K562 (cell line): Measurements from ENCODE around the gene BID. TPM values are rescaled to one million over a fixed set of nuclear protein-coding genes. Genes with fewer than 3 reads are reported as not detected.

Experiments used
- ATAC-seq: fragments of 200-7000 bp; cut with Tn5 transposase; 3 replicates; pipeline ENCODE4 v1.9.1; 2020; ENCODE audit warnings: moderate library complexity
- BruUV-seq: library from RNA; stranded (reverse); fragments of 400-500 nt; replicated peaks from 2 replicates; lab custom pipeline; 2021; lab: Mats Ljungman, UMichigan
- CTCF ChIA-PET: fragments of 300-600 bp; formaldehyde crosslinking; extraction: SDS; loops from one replicate; lab custom pipeline; 2021; ENCODE audit warnings: low intra/inter-chr PET ratio; lab: Yijun Ruan, JAX
- POLR2A ChIA-PET: fragments of 300-600, 350-650 bp; sonication (Branson Sonifier 250); formaldehyde crosslinking; extraction: SDS; loops from one replicate; lab custom pipeline; 2021; ENCODE audit warnings: antibody characterized with exemption, inconsistent platforms; lab: Yijun Ruan, JAX
- DNase-seq, 4 experiments: peaks; one replicate each; pipeline versions ENCODE4 v3.0.0 to v3.0.0-alpha.2; 2011 to 2018; ENCODE audit warnings: low spot score in 3 of 4, mixed read lengths in 3 of 4; ENCODE audit errors: extremely low read depth in 1 of 4
- FAIRE-seq: peaks from 2 replicates; lab custom pipeline; 2011; peaks lifted over from hg19 to GRCh38; lab: Jason Lieb, UNC
- H2AFZ ChIP-seq: 2 replicates; pipeline ENCODE4 v1.6.0; 2011; ENCODE audit warnings: low read depth, low read length, control low read depth, inconsistent platforms
- H3K27ac ChIP-seq: fragments of 200-600 bp; 3 replicates; pipeline ENCODE4 v1.8.0; 2011; ENCODE audit warnings: low read depth, mild to moderate bottlenecking, control low read depth, inconsistent platforms, low read length, moderate library complexity, mixed read lengths; ENCODE audit errors: extremely low read depth
- H3K27me3 ChIP-seq, 2 experiments: fragments of 300-600 bp in 1 of 2; 2 replicates in 1 of 2; 3 replicates in 1 of 2; pipeline versions ENCODE4 v1.6.0 to v1.8.0; 2011; ENCODE audit warnings: inconsistent platforms in 2 of 2, low read length in 2 of 2, mild to moderate bottlenecking in 1 of 2, mixed read lengths in 1 of 2, moderate library complexity in 1 of 2; ENCODE audit not compliant: control insufficient read depth in 2 of 2, insufficient read depth in 2 of 2
- H3K36me3 ChIP-seq: fragments of 300-600 bp; 3 replicates; pipeline ENCODE4 v1.8.0; 2011; ENCODE audit warnings: mild to moderate bottlenecking, low read length, inconsistent platforms; ENCODE audit not compliant: control insufficient read depth, insufficient read depth
- H3K4me1 ChIP-seq, 2 experiments: fragments of 200-600 bp in 1 of 2; replicated peaks in 1 of 2; 2 replicates in 1 of 2; 3 replicates in 1 of 2; pipeline versions ENCODE4 v1.5.1 to v1.8.0; 2011; ENCODE audit warnings: inconsistent platforms in 2 of 2, low read length in 2 of 2, mild to moderate bottlenecking in 1 of 2, mixed read lengths in 1 of 2, moderate library complexity in 1 of 2; ENCODE audit not compliant: control insufficient read depth in 2 of 2, insufficient read depth in 2 of 2
- H3K4me2 ChIP-seq: 2 replicates; pipeline ENCODE4 v1.6.1; 2011; ENCODE audit warnings: low read length, control low read depth, inconsistent platforms, mixed read lengths; ENCODE audit not compliant: insufficient read depth
- H3K4me3 ChIP-seq: fragments of 200-600 bp; sonication (generic), shearing (Covaris generic); 2 replicates; pipeline ENCODE4 v1.5.1; 2016; ENCODE audit warnings: control low read depth, inconsistent platforms
- H3K79me2 ChIP-seq: fragments of 200-600 bp; 3 replicates; pipeline ENCODE4 v1.8.0; 2011; ENCODE audit warnings: low read length, inconsistent platforms; ENCODE audit not compliant: control insufficient read depth, insufficient read depth
- H3K9ac ChIP-seq, 2 experiments: 2 replicates each; pipeline versions ENCODE4 v1.6.0 to v1.6.1; 2011; ENCODE audit warnings: low read depth in 2 of 2, low read length in 2 of 2, control low read depth in 1 of 2, inconsistent platforms in 1 of 2, mild to moderate bottlenecking in 1 of 2, mixed read lengths in 1 of 2; ENCODE audit not compliant: insufficient read depth in 1 of 2
- H3K9me1 ChIP-seq: one replicate; pipeline ENCODE4 v1.6.0; 2011; ENCODE audit warnings: inconsistent platforms, mild to moderate bottlenecking, low read length, moderate library complexity; ENCODE audit not compliant: control insufficient read depth, insufficient read depth
- H3K9me3 ChIP-seq: replicated peaks from 2 replicates; pipeline ENCODE4 v1.5.1; 2011; ENCODE audit warnings: low read depth, low read length, inconsistent platforms; ENCODE audit not compliant: control insufficient read depth, insufficient read depth
- H4K20me1 ChIP-seq: replicated peaks from 2 replicates; pipeline ENCODE4 v1.6.1; 2011; ENCODE audit warnings: low read length, inconsistent platforms, mixed read lengths; ENCODE audit not compliant: control insufficient read depth, insufficient read depth
- WGBS: fragments of 100-300 bp; shearing (Covaris generic); methylation state at CpG from one replicate; pipeline ENCODE4 v1.1.6; 2016; ENCODE audit warnings: low coverage, mixed read lengths; ENCODE audit not compliant: insufficient coverage; ENCODE audit errors: missing lambda C conversion rate; 5-methylcytosine and 5-hydroxymethylcytosine counted together
- in situ Hi-C: fragments of 300-500 bp; cut with MboI; formaldehyde crosslinking; loops from 4 replicates; pipeline ENCODE4 v1.15.0; 2018; ENCODE audit warnings: inconsistent platforms, mixed read lengths
- intact Hi-C: fragments of 100-400 bp; cut with micrococcal nuclease; formaldehyde crosslinking; loops from 2 replicates; pipeline ENCODE4 v1.14.2; 2022
- polyA plus RNA-seq, 8 experiments: library from polyadenylated mRNA; depleted of rRNA in 4 of 8; stranded (reverse) in 5 of 8; unstranded in 3 of 8; fragments of >200 nt; fragmentation: Nextera tagmentation in 2 of 8; fragmentation: Illumina TruSeq in 1 of 8; extraction: Ambion mirVana in 2 of 8; extraction: Trizol in 1 of 8; gene quantifications; 2 replicates each; pipeline versions ENCODE4 v1.2.1 to v1.2.3, GENCODE V29; 2011 to 2014; ENCODE audit warnings: inconsistent platforms in 1 of 8, missing spikeins in 1 of 8
- total RNA-seq, 7 experiments: library from RNA; depleted of rRNA in 6 of 7; stranded (reverse); fragments of >200 nt in 6 of 7; fragmentation: Illumina TruSeq in 2 of 7; extraction: Trizol in 2 of 7; gene quantifications; 2 replicates each; pipeline versions ENCODE4 v1.2.1 to v1.2.3, GENCODE V29; 2011 to 2021; ENCODE audit warnings: low replicate concordance in 1 of 7
- TF ChIP-seq, protein P1 (sequence below): fragments of 450-650 bp; IDR thresholded peaks from 2 replicates; pipeline ENCODE4 v1.6.1; 2017; ENCODE audit warnings: antibody characterized with exemption, mild to moderate bottlenecking
- TF ChIP-seq, protein P2 (sequence below): fragments of 450-650 bp; IDR thresholded peaks from 2 replicates; pipeline ENCODE4 v1.6.1; 2016; ENCODE audit warnings: low read depth

Gene BID
- total and polyA plus RNA-seq, 9 of the 15 experiments (the other 6 are each of a cell fraction or from before 2014, with no cell fraction given), result 5.2 to 209 (median 63.7) TPM

DNA sequence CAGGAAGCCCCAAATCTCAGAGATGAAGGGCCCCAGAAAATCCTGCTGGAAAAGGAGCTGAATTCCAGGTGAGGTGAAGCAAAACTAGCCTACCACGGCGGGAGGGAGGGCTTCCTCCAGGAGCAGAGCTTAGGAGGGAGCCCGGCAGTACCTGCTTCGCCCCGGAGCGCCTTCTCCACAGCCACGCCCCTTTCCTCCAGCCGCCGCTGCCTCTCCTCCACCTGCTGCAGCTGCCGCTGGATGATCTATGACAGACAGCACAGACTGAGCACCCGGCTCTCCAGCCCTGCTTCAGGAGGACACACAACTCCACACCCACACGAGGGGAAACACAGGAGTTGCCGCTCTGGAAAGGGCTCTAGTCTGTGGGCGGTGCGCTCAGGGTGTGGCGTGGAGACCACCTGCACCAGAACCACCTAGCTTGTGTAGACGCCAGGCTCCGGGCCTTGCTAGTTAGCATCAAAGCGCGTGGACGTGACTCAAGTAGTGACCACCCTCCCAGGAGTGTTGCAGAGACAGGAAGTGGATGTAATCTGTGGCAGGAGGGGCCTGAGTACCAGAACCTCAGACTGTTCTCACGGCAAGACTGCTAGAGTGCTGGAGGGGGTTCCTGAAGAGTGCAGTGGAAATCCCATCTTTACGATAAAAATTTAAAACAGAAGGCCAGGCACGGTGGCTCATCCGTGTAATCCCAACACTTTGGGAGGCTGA lies 34.6 kb upstream of the BID start (continued):
- TF ChIP-seq, protein P1, sequence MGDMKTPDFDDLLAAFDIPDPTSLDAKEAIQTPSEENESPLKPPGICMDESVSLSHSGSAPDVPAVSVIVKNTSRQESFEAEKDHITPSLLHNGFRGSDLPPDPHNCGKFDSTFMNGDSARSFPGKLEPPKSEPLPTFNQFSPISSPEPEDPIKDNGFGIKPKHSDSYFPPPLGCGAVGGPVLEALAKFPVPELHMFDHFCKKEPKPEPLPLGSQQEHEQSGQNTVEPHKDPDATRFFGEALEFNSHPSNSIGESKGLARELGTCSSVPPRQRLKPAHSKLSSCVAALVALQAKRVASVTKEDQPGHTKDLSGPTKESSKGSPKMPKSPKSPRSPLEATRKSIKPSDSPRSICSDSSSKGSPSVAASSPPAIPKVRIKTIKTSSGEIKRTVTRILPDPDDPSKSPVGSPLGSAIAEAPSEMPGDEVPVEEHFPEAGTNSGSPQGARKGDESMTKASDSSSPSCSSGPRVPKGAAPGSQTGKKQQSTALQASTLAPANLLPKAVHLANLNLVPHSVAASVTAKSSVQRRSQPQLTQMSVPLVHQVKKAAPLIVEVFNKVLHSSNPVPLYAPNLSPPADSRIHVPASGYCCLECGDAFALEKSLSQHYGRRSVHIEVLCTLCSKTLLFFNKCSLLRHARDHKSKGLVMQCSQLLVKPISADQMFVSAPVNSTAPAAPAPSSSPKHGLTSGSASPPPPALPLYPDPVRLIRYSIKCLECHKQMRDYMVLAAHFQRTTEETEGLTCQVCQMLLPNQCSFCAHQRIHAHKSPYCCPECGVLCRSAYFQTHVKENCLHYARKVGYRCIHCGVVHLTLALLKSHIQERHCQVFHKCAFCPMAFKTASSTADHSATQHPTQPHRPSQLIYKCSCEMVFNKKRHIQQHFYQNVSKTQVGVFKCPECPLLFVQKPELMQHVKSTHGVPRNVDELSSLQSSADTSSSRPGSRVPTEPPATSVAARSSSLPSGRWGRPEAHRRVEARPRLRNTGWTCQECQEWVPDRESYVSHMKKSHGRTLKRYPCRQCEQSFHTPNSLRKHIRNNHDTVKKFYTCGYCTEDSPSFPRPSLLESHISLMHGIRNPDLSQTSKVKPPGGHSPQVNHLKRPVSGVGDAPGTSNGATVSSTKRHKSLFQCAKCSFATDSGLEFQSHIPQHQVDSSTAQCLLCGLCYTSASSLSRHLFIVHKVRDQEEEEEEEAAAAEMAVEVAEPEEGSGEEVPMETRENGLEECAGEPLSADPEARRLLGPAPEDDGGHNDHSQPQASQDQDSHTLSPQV, result no peak

DNA sequence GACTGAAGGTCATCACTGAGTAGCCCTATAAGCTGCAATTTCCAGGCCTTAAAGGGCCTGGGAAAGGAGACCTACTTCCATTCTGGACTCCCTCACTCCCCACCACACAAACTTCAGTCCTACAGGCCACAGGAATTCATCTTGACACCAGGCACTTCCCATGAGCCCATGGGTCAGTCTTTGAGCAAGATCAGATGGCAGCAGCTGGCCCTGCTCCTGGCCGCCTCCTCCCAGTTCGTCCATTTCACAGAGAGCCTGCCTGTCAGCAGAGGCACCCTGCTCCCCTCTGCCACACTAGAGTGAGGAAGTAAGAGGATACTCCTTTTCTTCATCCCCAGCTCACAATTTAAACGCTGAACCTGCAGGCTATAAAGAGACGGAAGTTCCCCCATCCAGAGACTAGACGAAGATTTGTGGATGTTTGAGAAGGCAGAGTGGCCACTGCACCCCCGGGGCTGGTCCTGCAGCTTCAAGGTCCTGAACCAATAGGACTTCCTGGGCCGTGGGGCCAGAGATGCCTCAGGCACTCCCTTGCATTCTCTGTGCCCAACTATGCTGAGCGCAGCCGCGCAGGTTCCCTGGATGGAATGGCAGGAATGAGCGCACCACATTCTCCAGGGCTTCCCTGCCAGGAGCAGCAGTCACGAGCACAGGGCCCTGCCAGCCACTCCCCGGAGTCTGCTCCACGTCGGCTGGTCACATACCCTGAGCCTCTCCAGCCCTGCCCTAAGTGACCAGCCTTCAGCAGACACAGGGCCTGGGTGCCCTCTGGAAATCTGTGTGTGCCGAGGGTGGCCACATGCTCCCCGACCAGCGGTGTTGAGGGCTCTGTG lies 33.5 kb upstream of the BID start:
- ChIA-PET POLR2A (no interaction called here), CTCF (no interaction called here)
- H3K9me1 ChIP-seq, result no peaks in the 10 kb centered on the region
- H3K27ac ChIP-seq, result no peak overlapping the region
- DNase-seq (no peak), FAIRE-seq (no peak), ATAC-seq (no peak)
- no peaks in the 10 kb centered on the region for H3K9me3 ChIP-seq
- 73% methylated on average over 18 of the region's 18 CpGs for WGBS
- H3K4me1 ChIP-seq, result peaks cover 1 to 5% of the 10 kb centered on the region in 2 experiments; a peak in 2 of 5 replicates
- no peak overlapping the region for H3K4me3 ChIP-seq
- BruUV-seq, result no TSS peak
- in situ Hi-C loops, result no loop called here
- intact Hi-C loops, result no loop called here
- TF ChIP-seq, protein P2, sequence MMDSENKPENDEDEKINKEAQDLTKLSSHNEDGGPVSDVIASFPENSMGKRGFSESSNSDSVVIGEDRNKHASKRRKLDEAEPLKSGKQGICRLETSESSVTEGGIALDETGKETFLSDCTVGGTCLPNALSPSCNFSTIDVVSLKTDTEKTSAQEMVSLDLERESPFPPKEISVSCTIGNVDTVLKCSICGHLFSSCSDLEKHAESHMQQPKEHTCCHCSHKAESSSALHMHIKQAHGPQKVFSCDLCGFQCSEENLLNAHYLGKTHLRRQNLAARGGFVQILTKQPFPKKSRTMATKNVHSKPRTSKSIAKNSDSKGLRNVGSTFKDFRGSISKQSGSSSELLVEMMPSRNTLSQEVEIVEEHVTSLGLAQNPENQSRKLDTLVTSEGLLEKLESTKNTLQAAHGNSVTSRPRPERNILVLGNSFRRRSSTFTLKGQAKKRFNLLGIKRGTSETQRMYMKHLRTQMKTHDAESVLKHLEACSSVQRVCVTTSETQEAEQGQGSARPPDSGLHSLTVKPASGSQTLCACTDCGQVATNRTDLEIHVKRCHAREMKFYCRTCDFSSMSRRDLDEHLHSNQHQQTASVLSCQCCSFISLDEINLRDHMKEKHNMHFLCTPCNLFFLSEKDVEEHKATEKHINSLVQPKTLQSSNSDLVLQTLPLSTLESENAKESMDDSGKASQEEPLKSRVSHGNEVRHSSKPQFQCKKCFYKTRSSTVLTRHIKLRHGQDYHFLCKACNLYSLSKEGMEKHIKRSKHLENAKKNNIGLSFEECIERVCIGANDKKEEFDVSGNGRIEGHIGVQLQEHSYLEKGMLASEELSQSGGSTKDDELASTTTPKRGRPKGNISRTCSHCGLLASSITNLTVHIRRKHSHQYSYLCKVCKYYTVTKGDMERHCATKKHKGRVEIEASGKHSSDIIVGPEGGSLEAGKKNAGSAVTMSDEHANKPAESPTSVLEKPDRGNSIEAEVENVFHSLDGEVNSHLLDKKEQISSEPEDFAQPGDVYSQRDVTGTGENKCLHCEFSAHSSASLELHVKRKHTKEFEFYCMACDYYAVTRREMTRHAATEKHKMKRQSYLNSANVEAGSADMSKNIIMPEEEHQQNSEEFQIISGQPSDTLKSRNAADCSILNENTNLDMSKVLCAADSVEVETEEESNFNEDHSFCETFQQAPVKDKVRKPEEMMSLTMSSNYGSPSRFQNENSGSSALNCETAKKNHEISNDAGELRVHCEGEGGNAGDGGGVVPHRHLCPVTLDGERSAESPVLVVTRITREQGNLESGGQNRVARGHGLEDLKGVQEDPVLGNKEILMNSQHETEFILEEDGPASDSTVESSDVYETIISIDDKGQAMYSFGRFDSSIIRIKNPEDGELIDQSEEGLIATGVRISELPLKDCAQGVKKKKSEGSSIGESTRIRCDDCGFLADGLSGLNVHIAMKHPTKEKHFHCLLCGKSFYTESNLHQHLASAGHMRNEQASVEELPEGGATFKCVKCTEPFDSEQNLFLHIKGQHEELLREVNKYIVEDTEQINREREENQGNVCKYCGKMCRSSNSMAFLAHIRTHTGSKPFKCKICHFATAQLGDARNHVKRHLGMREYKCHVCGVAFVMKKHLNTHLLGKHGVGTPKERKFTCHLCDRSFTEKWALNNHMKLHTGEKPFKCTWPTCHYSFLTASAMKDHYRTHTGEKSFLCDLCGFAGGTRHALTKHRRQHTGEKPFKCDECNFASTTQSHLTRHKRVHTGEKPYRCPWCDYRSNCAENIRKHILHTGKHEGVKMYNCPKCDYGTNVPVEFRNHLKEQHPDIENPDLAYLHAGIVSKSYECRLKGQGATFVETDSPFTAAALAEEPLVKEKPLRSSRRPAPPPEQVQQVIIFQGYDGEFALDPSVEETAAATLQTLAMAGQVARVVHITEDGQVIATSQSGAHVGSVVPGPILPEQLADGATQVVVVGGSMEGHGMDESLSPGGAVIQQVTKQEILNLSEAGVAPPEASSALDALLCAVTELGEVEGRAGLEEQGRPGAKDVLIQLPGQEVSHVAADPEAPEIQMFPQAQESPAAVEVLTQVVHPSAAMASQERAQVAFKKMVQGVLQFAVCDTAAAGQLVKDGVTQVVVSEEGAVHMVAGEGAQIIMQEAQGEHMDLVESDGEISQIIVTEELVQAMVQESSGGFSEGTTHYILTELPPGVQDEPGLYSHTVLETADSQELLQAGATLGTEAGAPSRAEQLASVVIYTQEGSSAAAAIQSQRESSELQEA, result no peak
- H3K9ac ChIP-seq, result 0 out of 4 replicates have a peak overlapping the region, but pooled peaks of 1 of the 2 experiments have one; percentile 12
- no peaks in the 10 kb centered on the region for H3K79me2 ChIP-seq
- H4K20me1 ChIP-seq, result no peaks in the 10 kb centered on the region
- peaks cover 29% of the 10 kb centered on the region; the same call in 2 of the 3 replicates for H3K36me3 ChIP-seq
- no peak overlapping the region for H2AFZ ChIP-seq
- H3K4me2 ChIP-seq, result no peak overlapping the region
- no peaks in the 10 kb centered on the region for H3K27me3 ChIP-seq
